Panc1 (cell line): ENCODE data around the gene PER2.

Source experiments
- CTCF ChIP-seq: fragments of 450-650 bp; IDR thresholded peaks from 2 replicates; pipeline ENCODE4 v1.5.1; 2017; ENCODE audit warnings: mild to moderate bottlenecking
- POLR2AphosphoS5 ChIP-seq: IDR thresholded peaks from 2 replicates; pipeline ENCODE4 v1.6.1; 2012; ENCODE audit warnings: mild to moderate bottlenecking, low read depth, low read length, moderate library complexity
- REST ChIP-seq, 2 experiments: IDR thresholded peaks; 2 replicates each; pipeline ENCODE4 v1.6.1; 2011 to 2012; ENCODE audit warnings: low read depth in 2 of 2, control low read depth in 1 of 2, low read length in 1 of 2, mild to moderate bottlenecking in 1 of 2, moderate library complexity in 1 of 2; ENCODE audit not compliant: insufficient read depth in 1 of 2
- SIN3A ChIP-seq: IDR thresholded peaks from 2 replicates; pipeline ENCODE4 v1.6.1; 2012; ENCODE audit warnings: low read depth, mild to moderate bottlenecking, low read length, moderate library complexity, borderline replicate concordance; ENCODE audit not compliant: insufficient read depth
- TCF7L2 ChIP-seq: IDR thresholded peaks from 2 replicates; pipeline ENCODE4 v1.6.1; 2011; ENCODE audit warnings: mild to moderate bottlenecking, low read depth, low read length, inconsistent platforms

GRCh38 chr2:238240757-238241711 is 47.4 kb downstream of the PER2 start:
- TF ChIP-seq CTCF (no peak; the same call in 1 of the 2 replicates), TCF7L2 (no peak), POLR2AphosphoS5 (no peak), REST (IDR thresholded peaks at IDR 0.05; ENCODE audit: insufficient read depth in 1 of 2, low read depth in 2 of 2, low read length in 1 of 2) (no peak), SIN3A (no peak)
